GM18873 (cell line): ENCODE data around the gene IL22RA2.
A peak's percentile ranks its signal among the peaks of the same experiment; 100 is the strongest.

Source experiments
- ATAC-seq: cut with Tn5 transposase; IDR thresholded peaks from one replicate; pipeline ENCODE4 v1.9.1; 2021; ENCODE audit warnings: mild to moderate bottlenecking, moderate library complexity, moderate number of reproducible peaks; ENCODE audit not compliant: unreplicated experiment, low FRiP score

IL22RA2 gene

DNA sequence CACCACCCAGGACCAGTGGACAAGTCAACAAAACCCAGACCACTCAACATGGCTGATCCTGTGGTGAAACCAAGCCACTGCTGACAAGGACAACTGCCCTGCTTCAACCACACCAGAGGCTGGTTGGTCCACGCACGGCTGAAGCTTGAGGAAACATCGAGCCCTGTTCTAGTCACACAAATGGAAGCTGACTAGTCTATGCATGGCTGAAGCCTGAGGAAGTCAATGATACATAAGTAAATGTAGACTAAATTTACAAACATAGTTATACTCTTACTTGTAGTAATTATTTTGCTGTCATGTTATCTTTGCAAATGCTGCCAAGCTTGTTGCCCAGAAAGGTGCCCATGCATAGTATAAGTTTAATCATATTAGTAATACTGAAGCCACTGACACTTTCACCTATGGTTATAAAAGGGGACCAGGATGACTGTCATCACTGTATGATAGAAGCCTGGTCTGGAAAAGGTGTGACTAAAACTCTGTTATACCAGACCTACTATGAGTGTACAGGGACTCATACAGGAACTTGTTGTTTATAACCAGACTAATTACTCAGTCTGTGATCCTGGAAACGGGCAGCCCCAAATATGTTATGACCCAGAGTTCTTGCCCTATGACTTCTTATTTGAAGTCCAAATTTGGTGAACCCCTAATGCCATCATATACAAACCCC lies 5.6 kb downstream of the IL22RA2 start:
- no peak for ATAC-seq

DNA sequence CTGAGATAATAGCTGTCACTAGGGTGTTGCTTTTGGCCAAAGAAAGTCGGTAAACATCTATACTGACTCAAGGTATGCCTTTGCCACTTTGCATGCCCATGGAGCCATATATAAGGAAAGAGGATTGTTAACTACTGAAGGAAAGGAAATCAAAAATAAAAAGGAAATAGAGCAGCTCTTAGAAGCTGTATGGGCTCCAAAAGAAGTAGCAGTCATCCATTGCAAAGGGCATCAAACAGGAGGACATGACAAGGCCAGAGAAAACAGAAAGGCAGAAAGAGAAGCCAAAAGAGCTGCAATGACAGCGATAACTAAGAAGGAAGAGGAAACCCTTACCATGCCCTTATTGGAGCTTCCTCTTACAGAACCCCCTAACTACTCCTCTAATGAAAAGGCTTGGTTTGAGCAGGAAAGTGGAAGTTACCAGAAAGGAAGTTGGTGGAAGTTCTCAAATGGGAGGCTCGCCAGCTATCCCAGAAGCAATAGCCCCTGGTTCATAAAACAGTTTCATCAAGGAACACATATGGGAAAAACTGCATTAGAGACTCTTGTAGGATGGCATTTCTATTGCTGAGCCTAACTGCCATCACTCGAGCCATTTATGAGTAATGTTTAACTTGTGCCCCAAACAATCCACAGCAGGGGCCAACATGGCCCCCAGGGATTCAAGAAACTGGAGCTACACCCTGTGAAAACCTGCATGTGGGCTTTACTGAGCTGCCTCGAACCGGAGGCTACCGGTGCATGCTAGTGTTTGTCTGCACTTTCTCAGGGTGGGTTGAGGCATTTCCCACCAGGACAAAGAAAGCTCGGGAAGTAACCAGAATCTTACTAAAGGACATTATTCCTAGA lies 7.0 kb downstream of the IL22RA2 start:
- ATAC-seq: no peak

DNA sequence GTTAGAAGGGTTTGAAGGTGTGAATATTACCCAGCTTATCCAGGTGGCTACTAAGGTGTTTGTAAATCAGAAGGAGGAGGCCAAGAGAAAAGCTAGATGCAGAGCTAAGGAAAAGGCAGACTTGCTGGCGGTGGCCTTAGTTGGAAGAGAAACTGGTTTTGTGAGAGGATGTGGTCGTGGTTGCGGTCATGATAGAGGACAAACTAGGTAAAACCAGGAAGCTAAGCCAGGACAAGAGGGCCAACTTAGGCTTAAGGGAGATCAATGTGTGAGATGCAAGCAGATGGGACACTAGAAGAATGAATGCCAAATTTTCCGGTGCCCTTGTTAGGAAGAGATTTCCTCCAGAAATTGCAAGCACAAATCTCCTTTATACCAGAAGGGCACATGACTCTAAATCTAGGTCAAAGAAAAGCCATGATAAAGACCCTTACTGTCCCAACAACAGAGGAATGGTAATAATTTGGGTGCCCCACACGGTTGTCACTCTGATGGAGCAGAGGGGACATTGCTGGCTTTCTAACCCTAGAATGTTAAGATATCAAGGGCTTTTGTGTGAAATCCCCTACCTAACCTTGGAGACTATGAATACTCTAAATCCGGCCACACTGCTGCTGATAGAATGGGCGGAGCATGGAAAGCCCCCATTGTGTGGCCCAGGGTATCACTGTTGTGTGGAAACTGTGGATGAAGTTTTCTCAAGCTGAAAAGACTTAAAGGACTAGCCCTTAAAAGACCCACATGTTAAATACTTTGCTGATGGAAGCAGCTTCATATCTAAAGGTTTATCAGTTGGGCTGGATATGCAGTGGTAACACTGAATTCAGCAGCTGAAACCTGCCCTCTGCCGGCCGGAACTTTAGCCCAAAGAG lies 7.8 kb downstream of the IL22RA2 start:
- ATAC-seq: peak; percentile 64

DNA sequence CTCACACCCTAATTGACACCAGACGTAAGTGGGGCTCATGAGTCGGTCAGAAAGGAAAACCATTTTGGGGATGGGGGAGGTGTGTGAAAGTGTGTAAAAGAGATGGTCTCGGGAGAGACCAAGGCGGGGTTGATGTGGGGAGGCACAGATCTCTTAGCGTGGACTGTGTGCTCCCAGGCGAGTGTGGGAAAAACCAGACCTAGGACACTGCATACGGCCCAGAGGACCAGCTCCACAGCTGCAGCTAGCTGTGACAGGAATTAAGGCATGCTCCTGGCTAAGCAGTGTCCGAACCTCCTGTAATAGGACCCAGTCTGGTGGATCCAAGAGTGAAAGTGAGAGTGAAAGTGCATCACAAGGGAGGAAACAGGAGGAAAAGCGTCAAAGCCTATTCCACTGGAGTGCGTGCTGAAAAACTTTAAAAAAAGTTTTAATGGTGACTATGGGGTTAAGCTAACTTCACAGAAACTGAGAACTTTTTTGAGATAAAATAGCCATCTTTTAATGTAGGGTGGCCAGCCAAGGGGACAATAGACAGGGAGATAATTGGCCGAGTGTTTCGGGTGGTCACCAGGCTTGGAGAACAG lies 9.6 kb downstream of the IL22RA2 start:
- no peak for ATAC-seq

DNA sequence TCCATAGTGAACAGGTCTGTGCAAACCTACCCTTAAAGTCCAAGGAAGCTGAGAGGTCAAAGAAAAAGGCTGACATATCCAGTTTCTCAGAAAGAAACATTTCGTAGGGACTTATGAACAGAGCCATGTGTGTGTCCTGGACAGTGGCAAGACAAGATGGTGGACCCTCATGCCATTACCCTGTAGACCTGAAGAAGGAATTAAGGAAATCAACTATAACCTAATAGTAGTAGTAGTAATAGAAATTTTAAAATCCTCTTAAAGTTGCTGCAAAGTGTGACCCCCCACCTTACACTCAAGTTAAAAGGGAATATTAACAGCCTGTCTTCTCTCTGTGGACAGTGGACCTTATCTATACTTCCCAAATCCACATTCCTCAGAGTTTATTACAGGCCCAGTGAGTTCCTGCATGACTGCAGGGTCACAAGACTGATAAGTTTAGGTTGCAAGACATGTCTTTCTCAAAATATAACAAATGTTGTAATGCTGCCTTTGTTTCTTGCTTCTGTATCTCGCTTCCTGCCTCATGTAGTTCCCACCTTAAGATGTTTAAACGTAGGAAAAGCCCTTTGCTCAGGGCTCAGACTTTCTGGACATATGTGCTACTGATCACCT lies 10.6 kb downstream of the IL22RA2 start:
- no peak for ATAC-seq

DNA sequence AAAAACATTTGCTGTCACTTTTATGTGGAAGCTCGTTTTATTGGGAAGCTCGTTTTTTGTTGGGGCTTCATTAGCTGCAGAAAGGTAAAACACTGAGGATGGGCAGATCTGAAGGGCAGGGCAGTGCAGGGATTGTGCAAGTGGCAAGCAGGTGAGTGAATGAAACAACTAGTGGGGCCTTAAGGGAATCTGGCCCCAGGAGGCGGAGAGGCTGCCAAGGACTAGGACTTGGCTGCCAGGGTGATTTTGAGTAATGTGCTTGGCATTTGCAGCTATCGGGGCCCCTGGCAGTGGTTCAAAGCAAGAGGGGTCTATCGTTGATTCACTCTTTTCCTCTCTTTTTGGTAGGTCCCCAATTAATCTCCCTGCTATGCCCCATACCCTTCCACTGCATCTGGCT lies 11.5 kb downstream of the IL22RA2 start:
- ATAC-seq: no peak

DNA sequence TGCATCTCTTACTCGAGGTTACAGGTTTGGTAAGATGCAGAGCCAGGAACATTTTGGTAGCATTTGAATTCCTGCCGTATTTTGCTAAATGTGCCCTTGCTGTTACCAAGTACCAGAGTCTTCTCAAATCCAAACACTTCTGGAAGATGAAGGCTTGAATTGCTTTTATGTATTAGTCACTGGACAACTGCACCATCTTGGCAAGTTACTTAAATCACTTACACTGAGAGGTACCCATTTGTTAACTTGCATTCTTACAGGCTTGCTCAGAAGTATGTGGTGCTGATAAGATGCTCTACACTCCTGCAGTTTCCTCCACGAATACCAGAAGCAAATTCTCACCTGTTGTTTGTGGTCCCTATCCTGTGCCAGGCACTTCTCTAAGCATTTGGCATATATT lies 12.7 kb downstream of the IL22RA2 start:
- ATAC-seq: no peak

DNA sequence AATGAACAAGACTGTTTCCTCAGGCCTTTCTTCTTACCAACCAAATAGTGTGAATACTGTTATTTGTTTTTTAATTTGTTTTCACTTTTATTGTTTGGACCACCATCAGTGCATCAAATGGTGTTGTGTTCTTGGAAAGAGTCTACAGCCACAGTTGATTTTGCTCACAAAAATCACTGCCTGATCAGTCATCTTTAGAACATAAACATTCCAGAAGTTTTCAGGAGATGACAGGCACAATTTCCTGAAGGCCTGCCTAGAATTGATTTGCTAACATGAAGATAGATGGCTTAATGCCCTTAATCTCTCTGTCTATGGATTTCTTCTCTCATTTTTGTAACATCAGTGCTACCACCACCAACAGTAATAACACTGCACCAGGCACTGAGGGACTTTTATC lies 13.5 kb downstream of the IL22RA2 start:
- no peak for ATAC-seq

DNA sequence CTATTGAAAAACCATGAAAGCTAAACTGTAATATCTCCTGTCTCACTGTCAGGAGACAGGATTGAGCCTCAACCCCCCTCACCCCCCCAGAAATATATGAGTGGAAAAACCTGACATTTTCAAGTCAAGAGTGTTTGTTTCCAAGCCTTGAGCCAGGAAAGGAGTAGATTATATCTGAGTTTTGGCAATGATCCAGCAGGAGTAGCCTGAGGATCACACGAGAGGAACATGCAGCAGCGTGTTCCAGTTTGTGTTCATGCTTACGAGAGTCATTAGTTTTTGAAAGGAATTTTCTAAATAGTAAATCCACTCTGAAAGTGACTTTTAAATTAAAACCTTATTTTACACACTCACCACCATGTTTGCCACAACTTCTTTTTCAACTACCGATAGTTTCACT lies 15.8 kb downstream of the IL22RA2 start:
- ATAC-seq: no peak

DNA sequence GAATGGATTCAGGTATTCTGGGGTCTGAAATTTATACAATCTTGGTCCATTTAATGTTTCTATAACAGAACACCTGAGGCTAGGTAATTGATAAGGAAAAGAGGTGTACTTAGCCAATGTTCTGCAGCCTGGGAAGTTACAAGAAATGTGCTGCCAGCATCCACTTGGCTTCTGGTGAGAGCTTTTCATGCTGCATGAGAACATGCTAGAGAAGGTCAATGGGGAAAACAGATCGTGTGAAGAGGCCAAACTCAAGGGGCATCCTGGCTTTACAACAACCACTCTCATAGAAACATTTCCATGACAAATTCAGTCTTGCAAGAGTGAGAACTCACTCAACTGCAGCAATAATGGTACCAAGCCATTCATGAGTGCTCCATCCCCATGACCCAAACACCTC lies 16.8 kb downstream of the IL22RA2 start:
- ATAC-seq: no peak

DNA sequence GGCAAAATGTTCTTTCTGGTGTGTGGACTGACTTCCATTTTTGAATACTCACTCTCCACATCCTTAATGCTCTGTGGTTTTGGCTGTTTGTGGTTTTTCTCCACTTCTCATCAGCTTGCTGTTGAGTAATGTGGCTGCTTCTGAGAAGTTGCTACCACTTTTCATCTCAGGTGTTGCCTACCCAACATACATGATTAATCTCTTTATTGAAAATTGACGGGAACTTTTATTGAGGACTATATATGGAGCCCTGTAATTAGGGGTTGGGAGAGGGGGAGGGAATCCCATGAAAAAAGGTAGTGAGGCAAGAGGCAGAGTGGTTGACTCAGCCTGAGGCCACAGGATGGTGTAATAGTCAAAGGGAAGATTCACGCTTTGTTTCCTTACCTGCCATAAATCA lies 17.6 kb downstream of the IL22RA2 start:
- no peak for ATAC-seq

DNA sequence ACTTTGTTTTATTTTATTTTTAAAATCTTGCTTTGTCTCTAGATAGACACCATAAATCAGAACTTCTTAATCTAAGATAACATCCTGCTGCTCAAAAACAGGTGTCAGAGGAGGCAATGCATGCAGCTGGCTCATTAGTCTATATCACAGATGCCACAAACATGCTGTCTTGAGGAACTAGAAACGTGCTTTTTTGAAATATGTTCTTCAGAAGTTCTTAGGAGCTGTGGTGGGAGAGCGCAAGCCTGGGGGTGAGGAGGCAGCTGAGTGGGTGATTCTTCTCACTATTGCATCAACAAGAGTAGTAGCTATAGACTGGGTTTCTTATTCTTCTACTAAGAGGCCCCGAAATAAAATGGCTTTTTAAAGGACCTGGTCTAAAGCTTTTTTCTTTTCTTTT lies 23.4 kb downstream of the IL22RA2 start:
- no peak for ATAC-seq

DNA sequence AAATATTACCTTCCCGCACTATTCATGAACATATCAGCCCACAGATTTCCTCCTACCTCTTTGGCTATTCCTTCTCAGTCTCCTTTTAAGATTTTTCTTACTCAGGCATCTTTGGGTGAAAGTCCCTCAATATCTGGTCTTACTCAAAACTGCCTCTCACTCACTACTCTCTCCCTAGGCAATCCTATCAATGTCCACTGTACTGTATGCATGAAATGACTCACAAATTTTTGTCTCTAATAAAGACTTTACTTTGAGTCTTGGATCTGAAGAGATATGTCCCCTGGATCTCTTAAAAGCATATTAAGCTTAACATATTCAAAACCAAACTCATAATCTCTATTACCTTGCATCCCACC lies 24.4 kb downstream of the IL22RA2 start:
- no peak for ATAC-seq

DNA sequence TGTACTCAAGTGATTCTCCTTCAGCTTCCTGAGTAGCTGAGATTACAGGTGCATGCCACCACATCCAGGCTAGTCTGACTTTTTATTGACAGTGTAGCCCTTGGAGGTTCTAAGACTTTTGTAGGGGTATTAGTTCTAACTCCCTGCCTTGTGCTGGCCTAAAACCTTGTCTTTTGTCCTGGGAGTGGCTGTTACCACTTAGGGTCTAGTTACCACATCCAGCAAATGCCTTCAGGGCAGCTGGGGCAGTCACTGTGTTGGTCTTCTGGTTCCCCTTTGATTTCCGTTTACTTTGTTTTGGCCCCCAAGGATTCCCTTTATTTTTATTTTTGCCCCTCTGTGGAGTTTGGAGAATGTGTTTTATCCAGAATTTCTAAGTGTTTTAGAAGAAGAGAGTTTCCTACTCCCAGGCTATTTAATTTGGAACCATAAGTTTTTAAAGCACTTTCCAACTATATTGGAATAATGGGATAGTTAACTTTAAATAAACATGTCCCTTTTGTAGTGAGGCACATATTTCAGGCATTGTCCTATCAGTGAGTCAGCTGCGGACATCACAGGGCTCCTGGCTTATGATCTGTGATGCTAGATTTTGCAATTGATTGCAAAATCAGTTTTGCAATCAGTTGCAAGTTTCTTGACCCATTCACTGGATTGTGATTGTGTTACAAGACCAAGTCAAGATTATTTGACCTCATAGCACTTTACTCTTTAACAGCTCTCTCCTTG lies 25.0 kb downstream of the IL22RA2 start:
- no peak for ATAC-seq

DNA sequence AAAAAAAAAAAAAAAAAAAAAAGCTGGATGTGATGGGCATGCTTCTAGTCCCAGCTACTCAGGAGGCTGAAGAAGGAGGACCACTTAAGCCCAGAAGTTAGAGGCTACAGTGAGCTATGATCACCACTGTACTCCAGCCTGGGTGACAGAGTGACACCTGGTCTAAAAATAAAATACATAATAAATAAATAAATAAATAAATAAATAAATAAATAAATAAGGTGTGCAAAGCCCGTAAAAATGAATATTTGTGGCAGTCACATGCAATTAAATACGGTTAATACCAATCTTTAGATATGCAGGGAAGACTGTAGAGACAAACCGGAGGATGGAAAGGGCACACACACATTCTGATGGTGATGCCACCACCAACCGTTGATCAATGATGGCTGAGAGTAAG lies 26.2 kb downstream of the IL22RA2 start:
- no peak for ATAC-seq

DNA sequence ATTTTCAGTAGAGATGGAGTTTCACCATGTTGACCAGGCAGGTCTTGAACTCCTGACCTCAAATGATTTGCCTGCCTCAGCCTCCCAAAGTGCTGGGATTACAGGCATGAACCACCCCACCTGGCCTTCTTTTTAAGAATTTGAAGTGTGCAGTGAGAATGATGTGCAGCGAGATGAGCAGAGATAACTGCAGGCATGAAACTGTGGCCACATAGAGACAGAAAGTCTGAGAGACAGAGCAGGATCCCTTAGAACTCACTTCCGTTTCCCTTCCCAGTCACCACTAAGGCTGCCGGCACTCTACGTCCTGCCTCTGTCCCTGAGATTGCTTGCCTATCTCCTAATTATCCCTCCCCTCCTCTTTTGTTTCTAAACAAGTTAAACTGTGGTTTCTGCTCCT lies 27.2 kb downstream of the IL22RA2 start:
- no peak for ATAC-seq

DNA sequence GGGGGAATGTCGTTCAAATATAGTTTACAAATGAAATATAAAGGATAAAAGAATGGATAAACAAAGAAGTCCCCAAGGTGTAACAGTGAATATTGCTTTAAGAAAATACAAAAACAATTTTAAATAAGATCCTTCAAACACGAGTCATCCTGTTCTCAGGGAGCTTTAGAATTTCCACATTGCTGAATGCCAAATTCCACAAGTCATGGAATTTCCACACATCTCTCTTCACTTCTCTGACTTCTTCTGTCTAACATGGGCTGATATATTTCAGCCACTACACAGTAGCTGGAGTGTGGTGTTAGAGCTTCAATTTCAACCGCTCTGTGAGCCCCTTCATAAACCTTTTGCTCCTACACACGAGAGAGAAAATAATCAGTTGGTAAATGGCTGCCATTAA lies 28.0 kb downstream of the IL22RA2 start:
- no peak for ATAC-seq

DNA sequence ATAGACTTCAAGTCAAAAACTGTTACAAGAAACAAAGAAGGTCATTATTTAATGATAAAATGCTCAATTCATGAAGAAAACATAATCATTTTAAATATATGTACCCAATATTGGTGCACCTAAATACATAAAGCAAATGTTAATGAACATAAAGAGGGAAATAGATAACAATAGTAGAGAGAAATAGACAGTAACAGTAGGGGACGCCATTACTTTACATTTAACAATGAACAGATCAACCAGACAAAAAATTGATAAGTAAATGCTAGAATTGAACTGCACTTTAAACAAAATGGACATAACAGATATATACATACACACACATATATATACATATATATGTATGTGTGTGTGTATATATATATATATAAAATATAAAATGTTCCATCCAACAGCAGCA lies 37.4 kb downstream of the IL22RA2 start:
- ATAC-seq: no peak

DNA sequence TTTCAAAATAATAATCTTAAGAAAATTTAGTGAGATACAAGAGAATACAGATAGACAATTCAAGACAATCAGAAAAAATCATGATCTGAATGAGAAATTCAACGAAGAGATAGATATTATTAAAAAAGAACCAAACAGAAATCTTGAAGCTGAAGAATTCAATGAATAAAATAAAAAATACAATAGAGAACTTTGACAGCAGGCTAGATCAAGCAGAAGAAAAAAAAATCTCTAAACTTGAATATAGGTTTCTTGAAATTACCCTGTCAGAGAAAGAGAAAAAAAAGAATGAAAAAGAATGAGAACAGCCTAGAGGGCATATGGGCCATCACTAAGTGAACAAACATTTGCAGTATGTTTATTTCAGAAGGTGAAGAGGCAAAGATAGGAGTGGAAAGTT lies 39.0 kb downstream of the IL22RA2 start:
- ATAC-seq: no peak

DNA sequence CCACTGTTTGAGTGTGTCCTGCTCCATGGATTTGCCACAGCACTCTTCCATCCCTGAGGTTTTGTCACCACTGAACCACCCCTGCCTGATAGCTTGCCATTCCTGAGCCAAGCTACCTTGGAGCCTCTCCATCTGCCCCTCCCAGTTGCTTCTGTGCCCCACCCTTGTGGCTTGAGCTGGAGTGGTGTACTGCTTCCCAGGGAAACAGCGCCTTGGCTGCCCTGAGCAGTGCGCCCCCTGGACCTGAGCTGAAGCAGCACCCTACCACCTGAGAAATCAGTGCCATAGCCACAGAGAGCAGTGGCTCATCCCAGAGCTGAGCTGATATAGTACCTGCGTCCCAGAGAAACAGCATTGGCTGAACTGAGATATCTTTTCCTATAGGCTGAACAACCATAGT lies 40.3 kb downstream of the IL22RA2 start:
- no peak for ATAC-seq
